ENCODE measurements around the gene PEAR1.

PEAR1 gene

DNA sequence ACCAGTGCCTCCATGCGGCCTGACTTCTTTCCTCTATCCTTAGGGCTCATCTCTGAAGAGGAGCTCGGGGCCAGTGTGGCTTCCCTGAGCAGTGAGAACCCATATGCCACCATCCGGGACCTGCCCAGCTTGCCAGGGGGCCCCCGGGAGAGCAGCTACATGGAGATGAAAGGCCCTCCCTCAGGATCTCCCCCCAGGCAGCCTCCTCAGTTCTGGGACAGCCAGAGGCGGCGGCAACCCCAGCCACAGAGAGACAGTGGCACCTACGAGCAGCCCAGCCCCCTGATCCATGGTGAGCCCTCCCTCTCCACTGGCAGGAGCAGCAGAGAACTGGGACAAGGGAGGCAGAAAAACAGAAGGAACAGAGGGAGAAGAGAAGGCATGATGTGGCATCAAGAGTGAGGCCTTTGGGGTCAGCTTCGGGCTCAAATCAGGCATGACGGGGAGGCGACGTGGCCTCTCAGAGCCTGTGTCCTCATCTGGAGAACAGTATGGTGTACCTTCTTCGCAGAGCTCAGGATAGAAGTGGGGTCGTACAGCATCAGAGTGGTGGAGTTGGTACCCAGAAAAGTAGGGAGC is 20.4 kb downstream of the PEAR1 start:
- in situ Hi-C loops (cut with HindIII; ENCODE audit: low sequenced_read_pairs), result no loop called here
- H3K4me3 ChIP-seq (ENCODE audit: low read depth, low read length), result no peak overlapping the region

DNA sequence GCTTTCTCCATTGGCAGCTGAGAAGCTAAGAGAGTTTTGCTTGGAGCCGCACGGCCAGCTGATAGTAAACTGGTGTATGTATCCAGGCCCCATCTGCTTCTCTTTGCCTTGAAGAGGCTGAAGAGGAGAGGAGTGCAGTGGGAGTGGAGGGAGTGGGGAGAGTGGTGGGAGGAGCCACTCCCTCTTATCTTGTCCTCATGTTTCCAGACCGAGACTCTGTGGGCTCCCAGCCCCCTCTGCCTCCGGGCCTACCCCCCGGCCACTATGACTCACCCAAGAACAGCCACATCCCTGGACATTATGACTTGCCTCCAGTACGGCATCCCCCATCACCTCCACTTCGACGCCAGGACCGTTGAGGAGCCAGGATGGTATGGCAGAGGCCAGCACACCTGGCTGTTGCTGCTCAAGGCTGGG is 20.9 kb downstream of the PEAR1 start:
- in situ Hi-C loops (cut with HindIII; ENCODE audit: low sequenced_read_pairs), result no loop called here
- TF ChIP-seq, protein P1, sequence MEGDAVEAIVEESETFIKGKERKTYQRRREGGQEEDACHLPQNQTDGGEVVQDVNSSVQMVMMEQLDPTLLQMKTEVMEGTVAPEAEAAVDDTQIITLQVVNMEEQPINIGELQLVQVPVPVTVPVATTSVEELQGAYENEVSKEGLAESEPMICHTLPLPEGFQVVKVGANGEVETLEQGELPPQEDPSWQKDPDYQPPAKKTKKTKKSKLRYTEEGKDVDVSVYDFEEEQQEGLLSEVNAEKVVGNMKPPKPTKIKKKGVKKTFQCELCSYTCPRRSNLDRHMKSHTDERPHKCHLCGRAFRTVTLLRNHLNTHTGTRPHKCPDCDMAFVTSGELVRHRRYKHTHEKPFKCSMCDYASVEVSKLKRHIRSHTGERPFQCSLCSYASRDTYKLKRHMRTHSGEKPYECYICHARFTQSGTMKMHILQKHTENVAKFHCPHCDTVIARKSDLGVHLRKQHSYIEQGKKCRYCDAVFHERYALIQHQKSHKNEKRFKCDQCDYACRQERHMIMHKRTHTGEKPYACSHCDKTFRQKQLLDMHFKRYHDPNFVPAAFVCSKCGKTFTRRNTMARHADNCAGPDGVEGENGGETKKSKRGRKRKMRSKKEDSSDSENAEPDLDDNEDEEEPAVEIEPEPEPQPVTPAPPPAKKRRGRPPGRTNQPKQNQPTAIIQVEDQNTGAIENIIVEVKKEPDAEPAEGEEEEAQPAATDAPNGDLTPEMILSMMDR (IDR thresholded peaks at IDR 0.05; ENCODE audit: low read depth, low read length), result no peak
- DNase-seq (ENCODE audit: low read depth, low spot score), result peak; percentile 54
- no peak overlapping the region for H3K4me3 ChIP-seq (ENCODE audit: low read depth, low read length)

More for the DNA sequence above, 20.4 kb downstream of the PEAR1 start:
- TF ChIP-seq, protein P1 (IDR thresholded peaks at IDR 0.05; ENCODE audit: low read depth, low read length), result no peak
- no peak for DNase-seq (ENCODE audit: low read depth, low spot score)

DNA sequence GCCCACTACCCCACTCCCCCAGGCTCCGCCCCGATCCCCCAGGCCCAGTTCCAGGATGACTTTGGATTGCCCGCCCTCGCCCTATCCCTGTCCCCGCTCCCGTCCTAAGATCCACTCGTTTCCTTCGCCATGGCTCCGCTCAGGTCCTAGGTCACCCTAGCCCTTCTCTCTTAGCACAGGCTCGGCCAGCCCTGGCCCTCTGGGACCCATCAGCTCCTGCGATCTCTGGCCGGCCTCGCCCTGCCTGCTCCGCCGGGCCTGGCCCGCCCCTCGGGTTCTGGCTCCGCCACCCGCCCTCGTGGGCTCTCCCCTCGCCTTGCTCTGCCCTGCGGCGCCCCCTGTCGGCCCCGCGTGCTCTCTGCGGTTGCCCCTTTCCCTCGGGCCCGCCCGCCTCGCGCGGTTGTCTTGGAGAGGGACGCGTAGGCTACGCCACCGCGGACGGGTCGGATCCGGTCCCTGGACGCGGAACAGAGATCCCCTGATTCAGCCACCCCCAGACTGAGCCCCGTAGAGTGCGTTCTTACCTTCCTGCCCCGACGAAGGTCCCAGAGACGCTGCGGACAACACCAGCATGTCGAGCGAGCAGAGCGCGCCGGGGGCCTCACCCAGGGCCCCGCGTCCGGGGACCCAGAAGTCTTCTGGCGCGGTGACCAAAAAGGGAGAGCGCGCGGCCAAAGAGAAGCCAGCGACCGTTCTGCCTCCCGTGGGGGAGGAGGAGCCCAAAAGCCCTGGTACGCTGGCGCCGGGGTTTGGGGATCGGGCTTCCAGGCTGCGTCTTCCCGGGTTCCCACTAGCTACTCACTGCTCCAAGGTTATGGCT is 26.9 kb downstream of the PEAR1 start, which contains the start of gene LRRC71:
Gene LRRC71 (plus strand): TSS at position 400 of the 820 bp plus-strand sequence. CDS start 172 bp downstream, at position 572.
- in situ Hi-C loops (cut with HindIII; ENCODE audit: low sequenced_read_pairs), result no loop called here
- TF ChIP-seq, protein P1 (IDR thresholded peaks at IDR 0.05; ENCODE audit: low read depth, low read length), result peak; percentile 87
- DNase-seq (ENCODE audit: low read depth, low spot score), result peak; percentile 75
- H3K4me3 ChIP-seq (ENCODE audit: low read depth, low read length), result peak within 1 kb of the TSS; percentile 25

DNA sequence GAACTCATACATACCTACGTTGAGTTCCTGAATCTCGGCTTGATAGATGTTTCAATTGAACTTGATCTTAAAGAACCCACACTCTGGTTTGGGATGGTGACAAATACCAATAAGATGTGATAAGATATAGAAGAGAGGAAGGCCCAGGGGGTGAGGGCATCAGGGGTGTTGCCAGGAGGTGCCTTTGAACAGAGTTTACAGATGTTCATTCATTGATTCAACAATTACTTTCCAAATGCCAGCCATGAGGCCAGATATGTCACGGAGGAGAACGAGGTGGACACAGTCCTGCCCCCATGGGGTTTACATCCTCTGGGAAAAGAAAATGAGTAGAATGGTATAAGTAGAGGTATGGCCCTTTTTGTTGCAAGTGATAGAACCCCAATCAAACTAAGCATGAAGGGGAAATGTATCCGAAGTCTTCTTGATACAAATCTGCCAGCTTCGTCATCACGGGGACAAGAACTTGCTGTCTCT is 27.6 kb downstream of the PEAR1 start:
- H3K4me3 ChIP-seq (ENCODE audit: low read depth, low read length), result no peak overlapping the region
- no peak for DNase-seq (ENCODE audit: low read depth, low spot score)
- TF ChIP-seq, protein P1 (IDR thresholded peaks at IDR 0.05; ENCODE audit: low read depth, low read length), result no peak
- in situ Hi-C loops (cut with HindIII; ENCODE audit: low sequenced_read_pairs), result no loop called here

DNA sequence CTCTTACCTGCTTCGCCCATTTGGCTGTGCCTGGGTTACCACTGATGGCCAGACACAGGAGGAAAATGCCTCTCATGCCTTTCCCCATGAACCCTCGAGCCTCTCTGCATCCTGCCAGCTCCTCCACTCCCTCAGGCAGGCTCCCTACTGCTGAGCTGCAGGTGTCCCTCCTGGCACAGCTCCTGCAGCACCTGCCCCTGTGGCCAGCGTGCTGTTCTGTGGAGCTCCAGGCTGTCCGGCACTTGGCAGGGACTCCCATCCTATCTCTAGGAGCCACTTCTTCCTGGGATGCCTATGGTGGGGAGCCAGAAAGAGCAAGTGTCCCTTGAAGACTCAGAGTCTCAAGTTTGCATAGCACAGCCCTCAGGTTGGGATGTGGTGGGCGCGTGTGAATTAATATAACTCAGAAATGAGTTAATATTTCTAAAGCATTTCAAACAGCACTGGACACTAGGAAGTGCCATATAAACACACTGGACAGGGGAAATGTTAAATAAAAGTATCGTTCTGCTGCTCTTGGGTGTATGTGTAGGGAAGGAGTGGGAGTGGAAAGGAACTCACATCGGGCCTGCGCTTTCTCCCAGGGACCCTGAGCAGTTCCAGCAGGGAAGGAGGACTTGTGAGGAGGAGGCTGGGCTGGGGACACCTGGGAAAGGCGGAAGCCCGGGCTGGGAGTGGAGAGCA is 29.6 kb downstream of the PEAR1 start:
- TF ChIP-seq, protein P1 (IDR thresholded peaks at IDR 0.05; ENCODE audit: low read depth, low read length), result no peak
- in situ Hi-C loops (cut with HindIII; ENCODE audit: low sequenced_read_pairs), result no loop called here
- H3K4me3 ChIP-seq (ENCODE audit: low read depth, low read length), result no peak overlapping the region
- no peak for DNase-seq (ENCODE audit: low read depth, low spot score)

DNA sequence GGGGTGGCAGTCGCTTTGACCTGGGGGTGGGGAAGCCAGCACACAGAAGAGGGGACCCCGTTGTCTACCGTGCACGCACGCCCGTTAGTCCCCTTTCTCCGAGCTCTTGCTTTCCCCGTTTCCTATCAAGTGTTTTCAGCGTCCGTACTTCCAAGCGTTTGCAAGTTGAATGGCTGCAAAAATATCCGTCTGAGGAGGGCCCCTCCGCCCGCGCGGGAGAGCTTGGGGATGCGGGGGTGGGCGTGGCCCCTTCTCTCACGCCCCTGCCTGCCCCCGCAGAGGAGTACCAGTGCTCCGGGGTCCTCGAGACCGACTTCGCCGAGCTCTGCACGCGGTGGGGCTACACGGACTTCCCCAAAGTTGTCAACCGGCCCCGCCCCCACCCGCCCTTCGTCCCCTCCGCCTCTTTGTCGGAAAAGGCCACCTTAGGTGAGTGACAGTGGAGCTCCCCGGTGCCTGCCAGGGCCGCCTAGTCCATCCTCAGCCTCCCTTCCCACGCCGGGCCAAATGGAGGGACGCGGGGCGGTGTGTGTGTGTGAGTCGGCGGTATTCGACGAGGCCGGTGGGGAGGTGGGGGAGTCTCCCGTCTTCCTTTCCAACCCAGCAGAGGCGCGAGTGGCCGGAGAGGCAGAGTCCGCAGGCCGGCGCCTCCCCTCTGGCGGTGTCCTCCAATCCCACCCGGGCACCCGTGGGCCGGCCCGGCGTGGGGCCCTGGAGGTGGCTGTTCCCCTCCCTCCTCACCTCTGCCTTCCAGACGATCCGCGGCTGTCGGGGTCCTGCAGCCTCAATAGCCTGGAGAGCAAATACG is 30.4 kb downstream of the PEAR1 start:
- TF ChIP-seq, protein P1 (IDR thresholded peaks at IDR 0.05; ENCODE audit: low read depth, low read length), result no peak
- in situ Hi-C loops (cut with HindIII; ENCODE audit: low sequenced_read_pairs), result no loop called here
- H3K4me3 ChIP-seq (ENCODE audit: low read depth, low read length), result no peak overlapping the region
- DNase-seq (ENCODE audit: low read depth, low spot score), result no peak
